Panc1 (cell line): ENCODE measurements around the gene CTSO. TPM values are rescaled to one million over a fixed set of nuclear protein-coding genes. Genes with fewer than 3 reads are reported as not detected.

Source experiments
- ATAC-seq: fragments of 200-7000 bp; cut with Tn5 transposase; 2 replicates; pipeline ENCODE4 v1.9.1; 2020; ENCODE audit warnings: mild to moderate bottlenecking, moderate library complexity
- BruUV-seq: library from RNA; stranded (reverse); fragments of 400-500 nt; replicated peaks from 2 replicates; lab custom pipeline; 2021; lab: Mats Ljungman, UMichigan
- CTCF ChIA-PET: fragments of 300-600 bp; sonication (Branson Sonifier 250); formaldehyde crosslinking; loops from one replicate; lab custom pipeline; 2022; ENCODE audit warnings: antibody characterized with exemption; lab: Charles Lee
- POLR2A ChIA-PET: fragments of 300-600 bp; sonication (Branson Sonifier 250); formaldehyde crosslinking; loops from one replicate; lab custom pipeline; 2022; ENCODE audit warnings: antibody characterized with exemption; lab: Charles Lee
- DNase-seq: peaks from one replicate; pipeline ENCODE4 v3.0.0-alpha.2; 2010; ENCODE audit warnings: low read depth, low spot score
- H3K27ac ChIP-seq: 2 replicates; pipeline ENCODE4 v1.5.1; 2011; ENCODE audit warnings: mild to moderate bottlenecking, low read length, inconsistent platforms
- H3K27me3 ChIP-seq: fragments of 200-500 bp; sonication (Bioruptor generic); 2 replicates; pipeline ENCODE4 v1.6.0; 2014; ENCODE audit warnings: low read length, inconsistent platforms; ENCODE audit not compliant: control insufficient read depth, insufficient read depth
- H3K36me3 ChIP-seq: fragments of 200-500 bp; sonication (Bioruptor generic); 2 replicates; pipeline ENCODE4 v1.5.1; 2014; ENCODE audit warnings: inconsistent platforms, mild to moderate bottlenecking, low read length, moderate library complexity; ENCODE audit not compliant: control insufficient read depth, insufficient read depth
- H3K4me1 ChIP-seq: 2 replicates; pipeline ENCODE4 v1.5.1; 2011; ENCODE audit warnings: inconsistent platforms, mild to moderate bottlenecking, low read length, moderate library complexity; ENCODE audit not compliant: control insufficient read depth, insufficient read depth
- H3K4me3 ChIP-seq, 2 experiments: 2 replicates each; pipeline ENCODE4 v1.5.1; 2011 to 2012; ENCODE audit warnings: low read depth in 2 of 2, low read length in 2 of 2, mild to moderate bottlenecking in 2 of 2, inconsistent platforms in 1 of 2, moderate library complexity in 1 of 2
- H3K9me3 ChIP-seq: fragments of 200-500 bp; sonication (Bioruptor generic); 2 replicates; pipeline ENCODE4 v1.5.1; 2014; ENCODE audit warnings: low read depth, mild to moderate bottlenecking, inconsistent platforms, low read length, moderate library complexity; ENCODE audit not compliant: control insufficient read depth, insufficient read depth
- CTCF ChIP-seq: fragments of 450-650 bp; IDR thresholded peaks from 2 replicates; pipeline ENCODE4 v1.5.1; 2017; ENCODE audit warnings: mild to moderate bottlenecking
- POLR2AphosphoS5 ChIP-seq: IDR thresholded peaks from 2 replicates; pipeline ENCODE4 v1.6.1; 2012; ENCODE audit warnings: mild to moderate bottlenecking, low read depth, low read length, moderate library complexity
- REST ChIP-seq, 2 experiments: IDR thresholded peaks; 2 replicates each; pipeline ENCODE4 v1.6.1; 2011 to 2012; ENCODE audit warnings: low read depth in 2 of 2, control low read depth in 1 of 2, low read length in 1 of 2, mild to moderate bottlenecking in 1 of 2, moderate library complexity in 1 of 2; ENCODE audit not compliant: insufficient read depth in 1 of 2
- TCF7L2 ChIP-seq: IDR thresholded peaks from 2 replicates; pipeline ENCODE4 v1.6.1; 2011; ENCODE audit warnings: mild to moderate bottlenecking, low read depth, low read length, inconsistent platforms
- in situ Hi-C: cut with HindIII; loops from 2 replicates; pipeline ENCODE4 v1.10.0; 2016; ENCODE audit warnings: low sequenced_read_pairs, low pct_unique_long_range_greater_than_20kb
- intact Hi-C: fragments of 100-400 bp; cut with micrococcal nuclease; formaldehyde crosslinking; loops from one replicate; pipeline ENCODE4 v1.10.0; 2022; ENCODE audit not compliant: unreplicated experiment
- total RNA-seq: library from RNA; stranded (reverse); gene quantifications from one replicate; pipeline ENCODE4 v1.2.1, GENCODE V29; 2021; ENCODE audit not compliant: unreplicated experiment

The CTSO gene
- total RNA-seq, 1 experiment from 2014 or later: 3.3 TPM

DNA sequence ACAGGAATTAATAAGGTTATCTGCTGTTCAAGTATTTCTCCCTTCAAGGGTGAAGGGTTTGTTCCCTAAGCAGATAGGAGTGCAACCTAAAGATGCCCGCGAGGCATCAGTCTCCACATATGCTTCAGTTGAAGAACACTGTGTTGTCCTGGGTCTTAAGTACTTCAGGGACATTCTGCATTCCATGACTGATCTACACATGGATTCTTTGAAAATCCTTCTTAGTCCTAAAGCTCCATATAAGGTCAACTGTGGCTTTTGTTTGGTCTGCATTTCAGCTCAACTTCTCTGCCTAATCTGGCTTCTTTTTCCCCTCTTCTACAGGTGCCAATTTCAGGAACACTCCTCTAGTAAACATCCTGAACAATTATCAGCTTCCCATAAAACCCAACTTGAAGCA is 21.8 kb upstream of the CTSO start:
- Histone ChIP-seq H3K9me3 (0 out of 2 replicates have a peak, but pooled peaks cover 3% of the 10 kb centered on the region), H3K4me3 (no peak overlapping the region), H3K27me3 (no peaks in the 10 kb centered on the region), H3K36me3 (no peaks in the 10 kb centered on the region), H3K27ac (no peak overlapping the region), H3K4me1 (no peaks in the 10 kb centered on the region)
- TF ChIP-seq POLR2AphosphoS5: no peak
- no peak for TF ChIP-seq TCF7L2
- TF ChIP-seq CTCF: no peak
- no peak for TF ChIP-seq REST (IDR thresholded peaks at IDR 0.05; ENCODE audit: insufficient read depth in 1 of 2, low read depth in 2 of 2, low read length in 1 of 2)
- intact Hi-C loops (loop anchor here (5.0 kb wide), 1 partner anchor 547 kb away; no protein-coding TSS in a partner anchor), in situ Hi-C loops (no loop called here)
- CTCF ChIA-PET: no interaction called here
- ATAC-seq: no peak
- no peak for DNase-seq
- BruUV-seq: no TSS peak
- POLR2A ChIA-PET: no interaction called here

- H3K9me3 ChIP-seq: 0 out of 2 replicates have a peak, but pooled peaks cover 3% of the 10 kb centered on the region
- POLR2A ChIA-PET: no interaction called here
- in situ Hi-C loops (no loop called here), intact Hi-C loops (loop anchor here (5.0 kb wide), 1 partner anchor 547 kb away; no protein-coding TSS in a partner anchor)
- no peaks in the 10 kb centered on the region for H3K27me3 ChIP-seq
- TF ChIP-seq REST (IDR thresholded peaks at IDR 0.05; ENCODE audit: insufficient read depth in 1 of 2, low read depth in 2 of 2, low read length in 1 of 2): no peak
- no peak overlapping the region for H3K4me3 ChIP-seq
- CTCF ChIA-PET: no interaction called here
- BruUV-seq: no TSS peak
- no peaks in the 10 kb centered on the region for H3K36me3 ChIP-seq
- DNase-seq: no peak
- ATAC-seq: no peak
- H3K4me1 ChIP-seq: no peaks in the 10 kb centered on the region
- H3K27ac ChIP-seq: no peak overlapping the region
These were observed 21.3 kb upstream of the CTSO start for GRCh38 chr4:155974996-155975395.
